ENCODE results near the gene BRD3. TPM values are rescaled to one million over a fixed set of nuclear protein-coding genes. Genes with fewer than 3 reads are reported as not detected.

Gene BRD3
- total RNA-seq, 4 donors from 2014 or later = 17.6 to 52.9 (median 29.0) TPM

GRCh38 chr9:134048582-134048968 lies 19.3 kb downstream of the BRD3 start:
- Histone ChIP-seq H3K27ac (no peak overlapping the region), H3K4me3 (no peak overlapping the region), H3K36me3 (peaks cover 96% of the 10 kb centered on the region), H3K9me3 (no peaks in the 10 kb centered on the region), H3K27me3 (no peaks in the 10 kb centered on the region), H3K4me1 (peaks cover 13% of the 10 kb centered on the region)
- TF ChIP-seq CTCF (IDR thresholded peaks at IDR 0.05) = no peak
- 100% methylated on average over 7 of the region's 12 CpGs for WGBS
- DNase-seq (ENCODE audit: low spot score in 2 of 2) = no peak

DNA sequence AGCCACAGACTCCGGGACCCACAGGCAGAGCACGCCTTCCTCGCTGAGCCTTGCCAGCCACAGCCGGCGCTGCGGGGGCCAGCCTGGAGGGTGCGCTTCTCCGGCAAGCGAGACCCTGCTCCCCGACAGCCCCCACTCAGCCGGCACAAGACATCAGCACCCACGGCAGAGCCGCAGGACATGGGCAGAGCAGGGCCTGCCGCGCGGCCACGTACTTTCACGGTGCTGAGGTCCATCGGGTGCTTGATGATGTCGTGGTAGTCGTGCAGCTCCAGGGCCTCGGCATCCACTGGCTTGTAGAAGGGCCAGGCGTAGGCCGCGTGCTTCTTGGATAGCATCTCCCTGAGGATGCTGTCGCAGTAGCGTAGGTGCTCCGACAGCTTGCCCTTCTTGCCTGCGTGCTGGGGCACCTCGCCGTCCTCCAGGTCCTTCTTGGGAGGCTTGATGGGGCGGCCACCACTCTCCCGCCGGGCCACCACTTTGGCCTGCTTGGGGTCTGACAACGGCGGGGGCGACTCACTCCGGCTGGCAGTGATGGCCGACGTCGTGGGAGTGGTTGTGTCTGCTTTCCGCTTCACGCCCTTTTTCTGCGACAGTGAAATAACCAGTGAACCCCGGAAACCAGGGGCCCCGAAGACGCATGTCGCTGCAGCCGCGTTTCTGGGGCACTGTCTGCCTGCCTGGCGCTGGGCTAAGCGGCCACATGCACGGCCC lies 19.8 kb downstream of the BRD3 start:
- no peak overlapping the region for H3K4me3 ChIP-seq
- no peak for TF ChIP-seq EP300 (IDR thresholded peaks at IDR 0.05)
- peaks cover 96% of the 10 kb centered on the region for H3K36me3 ChIP-seq
- H3K27me3 ChIP-seq = no peaks in the 10 kb centered on the region
- no peak for DNase-seq (ENCODE audit: low spot score in 2 of 2)
- H3K9me3 ChIP-seq = no peaks in the 10 kb centered on the region
- peaks cover 13% of the 10 kb centered on the region for H3K4me1 ChIP-seq
- no peak overlapping the region for H3K27ac ChIP-seq
- WGBS = 99% methylated on average over 10 of the region's 53 CpGs

GRCh38 chr9:134046894-134047681 lies 20.7 kb downstream of the BRD3 start:
- TF ChIP-seq POLR2AphosphoS5 (IDR thresholded peaks at IDR 0.05) = no peak
- TF ChIP-seq CTCF (IDR thresholded peaks at IDR 0.05) = no peak
- TF ChIP-seq POLR2A (IDR thresholded peaks at IDR 0.05) = no peak
- no peak for TF ChIP-seq EP300 (IDR thresholded peaks at IDR 0.05)
- no peak for DNase-seq (ENCODE audit: low spot score in 2 of 2)
- peaks cover 13% of the 10 kb centered on the region for H3K4me1 ChIP-seq
- no peaks in the 10 kb centered on the region for H3K9me3 ChIP-seq
- peaks cover 91% of the 10 kb centered on the region for H3K36me3 ChIP-seq
- no peak overlapping the region for H3K27ac ChIP-seq
- H3K27me3 ChIP-seq = no peaks in the 10 kb centered on the region
- no peak overlapping the region for H3K4me3 ChIP-seq
- 73% methylated on average over 4 of the region's 21 CpGs for WGBS

GRCh38 chr9:134045841-134046544 lies 21.8 kb downstream of the BRD3 start:
- WGBS = 80% methylated on average over 19 of the region's 26 CpGs
- peaks cover 20% of the 10 kb centered on the region for H3K4me1 ChIP-seq
- no peak for DNase-seq (ENCODE audit: low spot score in 2 of 2)
- H3K36me3 ChIP-seq = peaks cover 94% of the 10 kb centered on the region
- TF ChIP-seq EP300 (IDR thresholded peaks at IDR 0.05) = no peak
- TF ChIP-seq POLR2A (IDR thresholded peaks at IDR 0.05) = no peak
- no peak for TF ChIP-seq CTCF (IDR thresholded peaks at IDR 0.05)
- no peak for TF ChIP-seq POLR2AphosphoS5 (IDR thresholded peaks at IDR 0.05)
- H3K27ac ChIP-seq = no peak overlapping the region
- no peaks in the 10 kb centered on the region for H3K27me3 ChIP-seq
- H3K9me3 ChIP-seq = no peaks in the 10 kb centered on the region
- H3K4me3 ChIP-seq = no peak overlapping the region

- Histone ChIP-seq H3K36me3 (peaks cover 92% of the 10 kb centered on the region), H3K4me3 (no peak overlapping the region), H3K9me3 (no peaks in the 10 kb centered on the region), H3K4me1 (peaks cover 23% of the 10 kb centered on the region), H3K27ac (no peak overlapping the region), H3K27me3 (no peaks in the 10 kb centered on the region)
- 89% methylated on average over 3 of the region's 12 CpGs for WGBS
- TF ChIP-seq EP300 (IDR thresholded peaks at IDR 0.05) = no peak
- no peak for TF ChIP-seq POLR2A (IDR thresholded peaks at IDR 0.05)
- no peak for TF ChIP-seq CTCF (IDR thresholded peaks at IDR 0.05)
- no peak for DNase-seq (ENCODE audit: low spot score in 2 of 2)
Observed at GRCh38 chr9:134044944-134045343, 22.9 kb downstream of the BRD3 start.
